ENCODE measurements around the gene AXDND1. TPM values are rescaled to one million over a fixed set of nuclear protein-coding genes. Genes with fewer than 3 reads are reported as not detected.

Gene AXDND1
- total and polyA plus RNA-seq, 2 of the 8 experiments (the other 6 are each of a cell fraction or from before 2014, with no cell fraction given), result 0.61 TPM; not detected in 1

- H3K23me2 ChIP-seq (ENCODE audit: low read depth, low read length), result no peaks in the 10 kb centered on the region
- no peak overlapping the region for H3K14ac ChIP-seq (ENCODE audit: insufficient read length)
- no peak overlapping the region for H2BK120ac ChIP-seq (replicated peaks; ENCODE audit: low read depth, low read length)
- H3K9ac ChIP-seq (replicated peaks in 1 of 4; ENCODE audit: extremely low read depth in 1 of 4, low read depth in 3 of 4, low read length in 3 of 4), result no peak overlapping the region
- no peaks in the 10 kb centered on the region for H3K27me3 ChIP-seq (replicated peaks in 1 of 4; ENCODE audit: control insufficient read depth in 3 of 4, extremely low read depth in 1 of 4, insufficient read depth in 3 of 4, low read length in 3 of 4)
- POLR2A ChIA-PET (ENCODE audit: partially characterized antibody), result no interaction called here
- no peak overlapping the region for H2BK12ac ChIP-seq (ENCODE audit: low read depth, low read length)
- 64% methylated on average over 1 of the region's 1 CpG; no CpG with 5 or more reads in 1 of the 2 experiments for WGBS, 2 experiments (ENCODE audit: extremely low coverage in 1 of 2, insufficient coverage in 1 of 2, insufficient read length in 1 of 2, insufficient replicate concordance in 2 of 2, low coverage in 1 of 2, low lambda C conversion rate in 2 of 2, missing lambda C conversion rate in 1 of 2)
- H4K20me1 ChIP-seq (replicated peaks in 1 of 2; ENCODE audit: control insufficient read depth in 1 of 2, insufficient read depth in 2 of 2, low read length in 2 of 2), result no peaks in the 10 kb centered on the region
- H3K36me3 ChIP-seq (ENCODE audit: control insufficient read depth in 2 of 4, insufficient read depth in 4 of 4, low read length in 3 of 4), result no peaks in the 10 kb centered on the region; a peak in 2 of 8 replicates
- no peak overlapping the region for H4K91ac ChIP-seq (replicated peaks; ENCODE audit: insufficient read length, low read length)
- H2BK20ac ChIP-seq (ENCODE audit: low read length), result no peak overlapping the region
- H3K4me2 ChIP-seq (ENCODE audit: insufficient read depth in 1 of 2, low read depth in 2 of 2, low read length in 2 of 2), result no peak overlapping the region
- H3K27ac ChIP-seq (ENCODE audit: low read depth, low read length), result no peak overlapping the region
- no peak overlapping the region for H2BK15ac ChIP-seq (ENCODE audit: low read length)
- H3K4me3 ChIP-seq (ENCODE audit: extremely low read depth in 1 of 4, insufficient read depth in 2 of 4, low read depth in 3 of 4, low read length in 4 of 4), result no peak overlapping the region
- H2BK5ac ChIP-seq (ENCODE audit: low read depth, low read length), result no peak overlapping the region
- H2AFZ ChIP-seq (ENCODE audit: low read length), result no peak overlapping the region
- H3K79me1 ChIP-seq (ENCODE audit: low read depth, low read length), result no peaks in the 10 kb centered on the region
- H3K4me1 ChIP-seq (replicated peaks in 1 of 4; ENCODE audit: control insufficient read depth in 3 of 4, insufficient read depth in 4 of 4, low read length in 3 of 4), result no peaks in the 10 kb centered on the region
- no peaks in the 10 kb centered on the region for H3K79me2 ChIP-seq (ENCODE audit: control insufficient read depth in 1 of 2, insufficient read depth in 2 of 2, low read length in 2 of 2)
- no peak overlapping the region for H4K8ac ChIP-seq (ENCODE audit: extremely low read depth, insufficient read depth, low read length)
- no peak overlapping the region for H3K56ac ChIP-seq (replicated peaks; ENCODE audit: insufficient read length, low read depth, low read length)
- H3K4ac ChIP-seq (replicated peaks; ENCODE audit: insufficient read length, low read depth, low read length), result no peak overlapping the region
- FAIRE-seq, result no peak
- no peak overlapping the region for H3K23ac ChIP-seq (ENCODE audit: insufficient read length)
- CTCF ChIA-PET (ENCODE audit: partially characterized antibody), result no interaction called here
- no peak overlapping the region for H2AK5ac ChIP-seq (ENCODE audit: low read depth, low read length)
- no peak overlapping the region for H3K18ac ChIP-seq (ENCODE audit: extremely low read depth, low read length)
- TF ChIP-seq CBX5 (IDR thresholded peaks at IDR 0.05; ENCODE audit: low read depth, low read length) (no peak), BACH1 (IDR thresholded peaks at IDR 0.05; ENCODE audit: low read length) (no peak), SRF (IDR thresholded peaks at IDR 0.05; ENCODE audit: low read depth, low read length) (no peak), RXRA (IDR thresholded peaks at IDR 0.05; ENCODE audit: insufficient read depth, low read depth, low read length) (no peak), TBP (IDR thresholded peaks at IDR 0.05; ENCODE audit: low read depth, low read length) (no peak), GABPA (IDR thresholded peaks at IDR 0.05; ENCODE audit: borderline replicate concordance, insufficient read depth, low read length) (no peak), SAP30 (IDR thresholded peaks at IDR 0.05; ENCODE audit: insufficient read depth, insufficient replicate concordance, low read length) (no peak), BRCA1 (IDR thresholded peaks at IDR 0.05; ENCODE audit: low read depth, low read length) (no peak), KDM4A (IDR thresholded peaks at IDR 0.05; ENCODE audit: low read depth, low read length, severe bottlenecking) (no peak), HDAC2 (IDR thresholded peaks at IDR 0.05; ENCODE audit: borderline replicate concordance in 1 of 2, low read depth in 2 of 2, low read length in 2 of 2) (no peak), SP4 (IDR thresholded peaks at IDR 0.05; ENCODE audit: low read length) (no peak), PHF8 (conservative IDR thresholded peaks at IDR 0.05; ENCODE audit: low read depth, low read length) (no peak), KDM5A (IDR thresholded peaks at IDR 0.05; ENCODE audit: low read length) (no peak)
- no peak overlapping the region for H4K5ac ChIP-seq (ENCODE audit: insufficient read length, low read depth, low read length)
- peaks cover 40 to 42% of the 10 kb centered on the region in 2 experiments for H3K9me3 ChIP-seq (ENCODE audit: insufficient read depth in 2 of 2, low read depth in 1 of 2, low read length in 1 of 2)
- DNase-seq (ENCODE audit: low read depth in 1 of 2, low spot score in 2 of 2), result no peak
Measured at GRCh38 chr1:179478370-179478769, 112.6 kb downstream of the AXDND1 start.
